NCI-H1436 treated with DMSO at 0.1 percent for 48 hours (cell line): ENCODE measurements around the gene USP20.

ENCODE experiments used
- DNase-seq: peaks from one replicate; lab custom pipeline; 2025; lab: John Stamatoyannopoulos, UW

USP20 gene

DNA sequence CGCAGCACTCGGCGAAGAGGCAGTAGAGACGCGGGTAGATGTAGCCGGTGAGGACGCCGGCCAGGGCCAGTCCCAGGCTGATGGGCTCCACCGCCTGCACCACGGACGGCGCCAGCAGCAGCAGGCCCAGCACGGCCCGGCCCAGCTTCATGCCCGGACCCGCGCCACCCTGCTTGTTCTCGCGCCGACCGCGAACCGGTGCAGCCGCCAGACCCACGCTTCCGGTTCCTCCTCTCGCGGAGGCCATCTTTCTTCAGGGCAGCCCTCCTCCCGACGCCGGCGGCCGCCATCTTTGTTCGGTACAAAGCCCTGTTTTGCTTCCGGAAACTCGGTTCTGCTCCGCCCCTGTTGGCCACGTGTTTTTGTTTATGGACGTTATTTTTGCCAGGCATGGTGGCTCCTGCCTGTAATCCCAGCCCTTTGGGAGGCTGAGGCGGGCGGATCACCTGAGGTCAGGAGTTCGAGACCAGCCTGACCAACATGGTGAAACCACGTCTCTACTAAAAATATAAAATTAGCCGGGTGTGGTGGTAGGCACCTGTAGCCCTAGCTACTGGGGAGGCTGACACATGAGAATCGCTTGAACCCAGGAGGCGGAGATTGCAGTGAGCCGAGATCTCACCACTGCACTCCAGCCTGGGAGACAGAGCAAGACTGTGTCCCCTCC, 11.2 kb upstream of the USP20 start, which contains the start of gene TOR1A:
Gene TOR1A, minus strand, starts transcription at position 202 of the 667 bp plus-strand sequence. Its CDS starts 51 bp downstream, at position 151.
- peak; percentile 66 for DNase-seq

DNA sequence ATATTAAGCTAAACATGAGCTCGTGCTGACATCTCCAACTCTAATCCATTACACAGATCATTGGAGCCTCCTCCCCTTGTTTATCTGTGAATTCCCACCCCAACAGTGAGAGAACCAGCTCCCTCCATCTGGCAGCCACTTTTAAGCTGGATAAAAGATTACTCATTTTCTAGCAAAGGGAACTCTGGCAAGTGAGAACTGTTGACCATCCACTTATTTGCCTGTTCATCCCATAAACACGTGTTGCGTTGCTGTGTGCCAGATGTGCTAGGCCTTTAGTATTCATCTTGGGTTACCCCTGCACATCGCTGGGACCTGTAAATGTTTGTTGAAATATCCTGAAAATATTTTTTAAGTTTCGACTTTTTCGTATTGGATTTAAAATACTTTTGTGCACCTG, 8.9 kb upstream of the USP20 start:
- DNase-seq, result no peak

DNA sequence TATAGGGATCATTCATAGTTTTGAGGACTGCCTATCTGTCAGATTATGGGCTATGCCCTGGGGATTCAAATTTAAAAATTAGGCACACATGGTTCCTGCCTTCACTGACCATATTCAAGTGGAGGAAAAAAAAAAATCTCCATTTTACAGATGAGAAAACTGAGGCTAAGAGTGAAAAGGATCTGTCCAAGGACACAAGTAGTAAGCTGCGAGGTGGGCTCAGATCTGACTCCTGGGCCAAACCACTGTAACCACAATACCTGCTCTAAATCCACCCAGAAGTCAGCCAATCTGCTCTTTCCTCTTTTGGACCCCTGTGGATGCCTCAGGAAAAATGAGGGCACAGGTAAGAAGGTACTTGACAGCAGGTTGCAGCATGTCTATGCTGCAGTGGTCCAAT, 8.5 kb upstream of the USP20 start:
- DNase-seq, result no peak

DNA sequence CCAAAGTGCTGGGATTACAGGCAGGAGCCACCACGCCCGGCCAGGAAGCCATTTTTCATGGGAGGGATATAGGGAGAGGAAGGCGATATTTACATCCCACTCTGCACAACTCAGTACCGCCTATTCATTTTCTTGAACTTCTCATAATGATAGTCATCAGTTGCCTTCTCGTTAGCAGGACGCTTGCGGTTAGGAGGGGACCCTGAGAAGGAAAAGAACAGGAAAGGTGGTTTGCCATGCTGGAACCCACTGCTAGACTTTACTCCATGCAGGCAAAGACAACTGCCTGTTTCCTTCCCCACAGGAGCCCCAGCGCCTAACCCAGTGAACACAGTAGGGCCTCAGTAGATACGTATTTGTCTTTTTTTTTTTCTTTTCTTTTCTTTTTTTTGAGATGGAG, 7.2 kb upstream of the USP20 start:
- no peak for DNase-seq

DNA sequence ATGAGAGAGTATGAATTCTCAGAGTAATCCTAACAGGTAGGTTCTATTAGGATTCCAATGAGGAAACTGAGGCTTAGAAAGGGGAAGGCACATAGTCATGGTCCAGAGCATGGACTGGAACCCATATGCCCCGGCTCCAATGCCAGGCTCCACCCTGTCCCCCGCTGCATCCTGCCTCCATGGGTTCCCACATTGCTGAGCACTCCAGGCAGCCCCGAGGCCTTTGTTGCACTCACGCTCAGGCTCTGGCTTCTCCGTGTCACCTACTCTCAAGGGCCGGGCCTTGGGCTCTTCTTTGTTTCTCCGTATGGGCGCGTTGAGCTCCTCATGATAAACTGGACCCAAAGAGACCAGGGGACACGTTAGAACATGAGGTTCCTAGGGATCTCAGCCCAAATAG, 6.3 kb upstream of the USP20 start:
- DNase-seq, result no peak

DNA sequence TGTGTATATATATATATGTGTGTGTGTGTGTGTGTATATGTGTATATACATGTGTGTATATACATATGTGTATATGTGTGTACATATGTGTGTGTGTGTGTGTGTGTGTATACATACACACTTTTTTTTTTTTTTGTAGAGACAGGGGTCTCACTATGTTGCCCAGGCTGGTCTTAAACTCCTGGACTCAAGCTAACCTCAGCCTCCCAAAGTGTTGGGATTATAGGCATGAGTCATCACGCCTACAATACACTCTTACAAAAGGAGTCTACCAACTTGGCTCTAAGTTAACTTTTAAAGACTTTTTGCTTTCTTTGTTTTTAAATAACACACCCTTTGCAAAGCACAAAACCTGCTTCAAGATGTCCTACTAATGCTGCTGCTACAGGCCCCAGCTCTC, 2.3 kb upstream of the USP20 start:
- no peak for DNase-seq

DNA sequence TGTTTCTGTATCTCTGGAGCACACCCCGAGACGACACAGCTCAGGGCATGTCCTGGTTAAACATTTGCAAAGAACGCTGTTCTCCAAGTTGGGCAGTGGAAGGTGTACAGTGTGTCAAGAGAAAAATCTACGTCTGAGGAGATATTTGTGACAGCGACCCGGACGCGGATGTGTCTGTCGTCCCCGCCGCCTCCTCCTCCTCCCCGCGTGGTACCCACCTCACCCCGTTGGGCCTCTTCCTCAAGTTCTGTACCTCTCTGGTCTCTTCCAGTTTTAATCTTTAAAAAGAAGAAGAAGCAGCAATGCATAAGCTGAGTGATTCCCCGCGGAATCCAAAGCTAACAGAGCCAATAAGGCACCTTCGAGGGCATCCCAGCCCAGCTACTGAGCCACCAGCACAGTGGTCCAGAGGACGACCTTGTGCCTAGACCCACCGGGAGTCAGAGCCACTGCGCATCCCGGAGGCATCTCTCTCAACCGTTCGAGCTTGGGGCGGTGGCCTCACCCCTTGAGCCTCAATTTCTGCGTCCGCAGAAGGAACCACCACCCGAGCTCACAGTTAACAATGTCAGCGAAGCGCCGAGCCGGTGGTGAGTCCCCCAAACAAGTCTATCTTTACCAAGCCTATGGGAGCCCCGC, 650 bp upstream of the USP20 start:
- no peak for DNase-seq

DNA sequence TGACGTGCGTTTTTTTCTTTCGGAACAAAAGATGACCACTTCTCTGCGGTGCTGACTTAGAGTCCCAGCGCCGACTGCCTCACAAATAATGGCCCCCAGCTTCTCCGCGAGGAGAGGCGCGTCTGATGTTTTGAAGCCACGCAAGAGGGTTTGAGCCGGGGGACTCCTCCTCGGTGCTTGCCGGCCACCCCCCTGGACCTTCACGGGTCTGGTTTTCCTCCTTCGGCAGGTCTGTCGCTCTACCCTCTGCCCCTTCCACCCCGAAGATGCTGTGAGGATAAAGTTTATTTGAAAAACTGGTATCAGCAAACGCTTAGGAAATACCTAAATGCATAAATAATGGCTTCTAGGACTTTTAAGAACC, 584 bp downstream of the USP20 start:
- DNase-seq, result no peak

DNA sequence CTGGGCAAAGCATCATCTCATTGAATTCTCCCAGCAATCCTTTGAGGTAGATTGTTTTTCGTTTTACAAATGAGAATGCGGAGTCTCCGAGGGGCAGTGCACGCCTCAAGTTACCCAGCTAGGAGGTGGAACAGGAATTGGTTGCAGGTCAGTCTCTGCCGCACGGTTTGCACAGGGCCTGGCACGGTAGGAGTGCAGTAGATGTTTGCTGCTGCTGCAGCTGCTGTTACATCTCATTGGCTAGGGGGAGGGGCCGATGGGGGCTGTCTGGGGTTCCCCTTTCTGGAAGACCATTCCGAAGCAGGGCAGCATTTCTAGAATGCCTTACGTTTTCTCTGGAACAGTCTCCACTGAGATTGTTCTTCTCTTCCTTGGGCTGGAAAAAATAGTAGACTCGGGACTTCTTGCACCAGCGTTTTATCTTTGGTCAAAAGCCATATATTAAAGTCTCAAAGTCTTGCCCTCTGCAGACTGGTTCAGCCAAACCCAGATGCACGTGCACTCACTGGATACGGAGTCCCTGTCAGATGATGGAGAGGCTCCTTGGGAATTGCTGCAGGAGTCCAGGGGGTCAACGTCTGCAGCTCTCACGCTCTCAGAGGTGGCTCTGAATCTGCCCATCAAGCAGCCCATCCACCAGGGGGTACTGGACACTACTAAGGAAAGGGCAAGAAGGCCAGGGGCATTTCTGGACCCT, 1.2 kb downstream of the USP20 start:
- no peak for DNase-seq

DNA sequence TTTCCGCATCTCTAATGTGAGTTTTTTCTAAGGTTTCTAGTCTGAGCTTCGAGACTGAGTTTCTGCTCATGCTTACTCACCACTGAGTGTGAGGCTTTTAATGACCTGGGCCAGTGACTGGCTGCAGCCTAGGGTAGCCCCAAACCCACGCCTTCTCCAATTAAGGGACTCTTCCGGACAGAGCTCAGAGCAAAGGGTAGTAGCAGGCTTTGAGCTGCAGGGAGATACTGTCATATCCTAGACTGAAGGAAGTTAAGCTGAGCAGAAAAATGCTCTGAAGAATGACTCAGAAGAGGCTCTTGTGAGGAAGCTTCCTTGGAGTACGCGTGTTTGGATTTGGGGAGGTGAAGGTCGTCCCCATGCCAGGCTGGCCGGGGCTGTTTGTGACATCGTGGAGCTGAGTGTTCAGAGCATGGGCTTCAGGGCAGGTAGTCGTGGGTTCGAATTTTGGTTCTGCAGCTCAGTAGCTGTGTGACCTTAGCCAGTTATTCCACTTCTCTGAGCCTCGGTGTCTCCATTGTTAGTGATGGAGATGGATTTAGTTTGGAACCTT, 3.5 kb downstream of the USP20 start:
- DNase-seq, result no peak

DNA sequence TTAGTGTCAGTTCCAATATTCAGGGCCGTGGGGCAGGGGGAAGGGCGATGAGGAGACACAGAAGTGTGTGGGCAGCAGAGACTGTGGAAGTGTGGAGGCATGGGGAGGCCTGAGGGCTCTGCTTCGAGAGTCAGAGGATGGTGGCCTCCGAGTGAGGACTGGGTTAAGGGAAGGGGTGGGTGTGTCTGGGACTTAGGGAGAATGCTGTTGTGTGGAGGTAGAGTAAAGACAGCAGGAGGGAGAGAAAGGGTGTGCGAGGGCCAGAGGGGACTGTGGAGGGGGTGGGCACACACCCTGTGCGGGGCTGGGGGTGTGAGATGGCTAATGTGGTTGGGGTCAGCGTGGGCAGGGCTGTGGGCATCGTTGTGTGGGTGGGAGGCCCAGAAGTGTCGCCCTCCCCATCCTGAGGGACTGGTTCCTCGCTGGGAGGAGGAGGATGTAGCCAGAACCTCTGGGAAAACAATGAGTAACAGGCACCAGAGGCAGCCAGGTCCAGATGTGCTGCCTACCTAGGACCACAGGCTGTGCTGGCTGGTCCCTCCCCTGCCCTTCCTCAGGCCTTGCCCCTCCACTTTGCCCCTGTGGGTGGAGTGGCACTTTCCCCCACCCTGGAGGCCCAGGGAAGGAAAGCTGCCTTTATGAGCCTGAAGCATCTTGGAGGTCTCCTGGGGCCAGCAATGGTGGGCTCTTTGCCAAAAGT, 4.2 kb downstream of the USP20 start:
- DNase-seq, result no peak

DNA sequence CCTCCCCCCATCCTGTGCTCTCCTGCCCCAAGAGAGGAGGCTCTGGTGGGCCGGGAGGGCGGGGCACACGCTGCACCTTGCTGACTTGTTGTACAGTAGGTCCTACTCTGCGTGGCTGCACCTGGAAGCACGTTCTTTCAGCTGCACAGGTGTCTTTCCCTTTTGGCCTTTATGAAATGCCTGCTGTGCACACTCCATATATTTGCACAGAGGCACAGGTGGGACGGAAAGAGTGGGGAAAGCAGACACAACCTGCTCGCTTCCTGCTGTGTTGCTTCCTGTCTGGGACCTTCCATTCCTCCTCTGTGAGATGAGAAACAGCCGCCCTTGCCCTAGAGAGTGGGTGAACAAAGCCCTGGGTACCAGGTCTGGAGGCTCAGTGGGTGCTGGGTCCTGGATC, 4.8 kb downstream of the USP20 start:
- no peak for DNase-seq

DNA sequence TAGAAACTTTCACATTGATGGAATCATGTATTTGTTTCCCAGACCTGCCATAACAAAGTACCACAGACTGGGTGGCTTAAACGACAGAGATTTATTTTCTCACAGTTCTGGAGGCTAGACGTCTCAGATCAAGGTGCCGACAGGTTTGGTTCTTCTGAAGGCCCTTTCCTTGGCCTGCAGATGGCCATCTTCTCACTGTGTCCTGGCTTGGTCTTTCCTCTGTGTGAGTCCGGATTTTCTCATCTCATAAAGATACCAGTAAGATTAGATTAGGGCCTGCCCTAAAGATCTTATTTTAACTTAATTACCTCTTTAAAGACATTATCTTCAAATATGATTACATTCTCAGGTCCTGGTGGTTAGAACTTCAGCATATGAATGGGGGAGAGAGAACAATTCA, 5.8 kb downstream of the USP20 start:
- no peak for DNase-seq

DNA sequence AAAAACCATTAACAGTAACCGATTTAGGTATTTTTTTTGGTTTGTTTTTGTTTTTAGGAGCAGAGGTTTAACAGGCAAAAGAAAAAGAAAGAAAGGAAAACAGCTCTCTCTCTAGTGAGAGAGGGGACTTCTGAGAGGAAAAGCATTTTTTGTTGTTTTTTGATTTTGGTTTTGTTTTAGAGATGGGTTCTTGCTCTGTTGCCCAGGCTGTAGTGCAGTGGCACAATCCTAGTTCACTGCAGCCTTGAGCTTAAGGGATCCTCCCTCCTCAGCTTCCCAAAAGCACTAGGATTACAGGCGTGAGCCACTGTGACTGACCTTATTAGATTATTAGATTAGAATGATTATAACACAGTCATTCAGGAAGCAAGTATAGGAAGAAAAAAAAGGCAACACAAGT, 10.1 kb downstream of the USP20 start:
- no peak for DNase-seq

DNA sequence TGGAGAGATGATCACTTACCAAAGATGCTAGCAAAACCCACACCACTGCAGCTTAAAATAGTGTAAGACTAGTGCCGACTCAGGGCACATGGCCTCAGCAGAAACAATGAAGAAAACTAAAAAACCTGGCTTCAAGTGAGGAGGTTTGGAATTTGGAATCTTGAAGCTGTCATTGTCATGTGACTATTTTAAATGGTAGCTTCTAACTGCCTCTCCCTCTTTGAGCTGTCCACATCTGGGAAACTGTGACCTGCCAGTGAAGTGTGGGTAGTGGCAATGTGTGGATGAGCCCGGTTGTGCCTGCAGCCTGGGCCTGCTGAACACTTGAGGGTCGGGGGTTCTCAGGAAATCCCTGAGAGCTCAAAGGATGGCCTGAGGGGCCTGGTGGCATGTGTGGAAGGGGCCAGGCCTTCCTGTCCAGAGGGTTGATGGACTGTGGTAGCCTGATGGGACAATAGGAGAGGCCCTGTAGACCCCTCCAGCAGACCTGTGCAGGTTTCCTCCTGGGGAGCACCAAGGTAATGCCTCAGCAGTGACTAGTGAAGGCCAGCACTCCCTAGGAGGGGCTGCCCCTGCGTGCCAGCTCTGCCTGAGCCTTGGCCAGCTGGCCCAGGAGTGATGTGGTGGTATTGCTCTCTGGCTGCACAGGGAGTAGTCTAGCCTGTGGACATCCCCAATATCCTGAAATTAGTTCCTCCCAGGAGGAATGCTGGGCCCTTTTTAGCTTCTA, 13.6 kb downstream of the USP20 start:
- DNase-seq, result no peak

DNA sequence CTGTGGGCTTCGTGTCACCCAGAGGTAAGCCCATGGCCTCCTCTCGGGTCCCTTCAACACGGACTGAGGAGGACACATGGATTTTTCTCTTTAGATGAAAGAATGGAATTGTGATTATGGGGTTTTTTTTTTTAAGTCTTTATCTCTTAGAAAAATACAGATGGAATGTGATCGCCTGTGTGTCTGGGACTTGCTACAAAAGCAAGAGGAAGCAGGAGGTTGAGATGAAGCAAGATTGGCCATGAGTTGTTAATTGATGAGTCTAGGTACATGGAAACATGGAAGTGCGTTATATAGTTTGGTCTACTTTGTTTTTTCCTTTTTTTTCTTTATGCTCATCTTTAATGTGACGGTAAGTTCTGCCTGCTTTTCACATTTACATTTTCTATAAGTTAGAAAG, 14.6 kb downstream of the USP20 start:
- no peak for DNase-seq

DNA sequence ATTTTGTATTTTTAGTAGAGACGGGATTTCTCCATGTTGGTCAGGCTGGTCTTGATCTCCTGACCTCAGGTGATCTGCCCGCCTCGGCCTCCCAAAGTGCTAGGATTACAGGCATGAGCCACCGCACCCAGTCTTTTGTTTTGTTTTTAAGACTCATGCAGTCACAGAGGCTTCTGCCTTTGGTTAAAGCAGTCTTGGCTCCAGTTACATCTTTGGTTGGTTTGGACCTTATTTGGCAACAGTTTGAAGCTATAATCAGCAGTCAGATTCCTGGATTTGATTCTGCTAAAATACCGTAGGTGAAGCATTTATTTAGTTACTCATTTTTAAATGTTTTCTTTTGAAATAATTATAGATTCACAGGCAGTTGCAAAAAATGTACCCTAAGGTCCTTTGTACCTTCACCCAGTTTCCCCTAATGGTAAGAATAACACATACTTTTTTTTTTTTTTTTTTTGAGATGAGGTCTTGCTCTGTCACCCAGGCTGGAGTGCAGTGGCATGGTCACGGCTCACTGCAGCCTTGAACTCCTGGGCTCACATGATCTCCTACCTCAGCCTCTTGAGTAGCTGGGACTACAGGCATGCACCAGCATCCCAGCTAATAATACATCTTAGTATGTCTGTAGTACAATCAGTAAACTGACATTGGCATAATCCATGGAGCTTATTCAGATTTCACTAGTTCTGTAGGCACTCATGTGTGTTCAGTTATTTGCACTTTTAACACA, 15.7 kb downstream of the USP20 start:
- DNase-seq, result no peak

DNA sequence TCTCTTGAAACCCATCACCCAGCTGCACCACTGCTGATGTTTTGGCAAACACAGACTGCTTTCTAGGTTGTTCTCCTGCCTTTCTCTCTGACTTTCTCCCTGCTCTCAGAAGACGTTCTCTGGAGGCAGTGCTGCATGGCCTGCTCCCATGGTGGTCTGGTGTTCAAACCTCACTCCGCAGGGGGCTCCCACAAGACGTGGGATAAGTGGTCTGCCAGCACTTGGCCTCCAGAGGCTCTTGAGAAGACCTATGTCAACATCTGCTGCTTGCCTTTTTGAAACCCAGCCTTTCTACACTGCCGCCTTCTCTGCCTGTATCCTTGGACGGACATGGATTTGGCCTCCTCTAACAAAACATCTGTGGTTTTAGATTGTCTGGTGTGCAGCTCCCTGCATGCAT, 16.6 kb downstream of the USP20 start:
- DNase-seq, result no peak

DNA sequence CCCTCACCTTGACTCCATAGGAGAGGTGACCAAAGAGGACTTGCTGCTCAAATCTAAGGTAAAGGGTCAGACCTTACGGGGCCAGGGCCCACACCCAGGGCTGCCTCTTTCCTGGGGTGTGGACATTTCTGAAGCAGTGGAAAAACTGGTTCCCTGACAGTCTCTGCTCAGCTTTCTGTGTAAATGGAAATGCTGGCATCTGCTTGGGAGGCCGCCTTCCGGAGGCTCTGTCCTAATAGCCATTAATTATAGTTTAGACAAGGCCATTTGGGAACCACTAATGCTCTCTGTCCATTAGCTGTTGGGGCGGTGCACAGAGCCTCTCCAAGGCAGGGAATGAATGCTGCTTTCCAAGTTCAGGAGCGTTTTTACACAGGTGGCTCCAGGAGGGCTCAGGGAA, 17.3 kb downstream of the USP20 start:
- no peak for DNase-seq

DNA sequence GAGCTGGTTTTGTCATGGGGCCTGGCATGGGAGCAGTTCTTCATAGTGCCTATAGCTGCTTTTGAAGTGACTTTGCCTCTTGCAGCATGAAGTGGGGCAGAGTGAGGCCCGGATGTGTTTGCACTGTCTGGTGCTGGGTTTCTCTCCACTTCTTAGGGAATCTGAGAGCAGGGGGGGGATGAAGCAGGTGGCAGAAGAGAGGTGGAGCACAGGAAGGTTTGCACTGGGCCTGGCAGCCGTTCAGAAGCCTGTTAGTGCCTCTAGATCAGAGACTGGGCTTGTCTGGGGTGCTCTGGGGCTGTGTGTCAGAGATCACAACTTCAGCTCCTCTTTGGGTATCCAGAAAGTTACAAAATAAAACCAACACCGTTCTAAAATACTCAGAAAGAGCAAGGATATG, 18.4 kb downstream of the USP20 start:
- DNase-seq, result no peak

DNA sequence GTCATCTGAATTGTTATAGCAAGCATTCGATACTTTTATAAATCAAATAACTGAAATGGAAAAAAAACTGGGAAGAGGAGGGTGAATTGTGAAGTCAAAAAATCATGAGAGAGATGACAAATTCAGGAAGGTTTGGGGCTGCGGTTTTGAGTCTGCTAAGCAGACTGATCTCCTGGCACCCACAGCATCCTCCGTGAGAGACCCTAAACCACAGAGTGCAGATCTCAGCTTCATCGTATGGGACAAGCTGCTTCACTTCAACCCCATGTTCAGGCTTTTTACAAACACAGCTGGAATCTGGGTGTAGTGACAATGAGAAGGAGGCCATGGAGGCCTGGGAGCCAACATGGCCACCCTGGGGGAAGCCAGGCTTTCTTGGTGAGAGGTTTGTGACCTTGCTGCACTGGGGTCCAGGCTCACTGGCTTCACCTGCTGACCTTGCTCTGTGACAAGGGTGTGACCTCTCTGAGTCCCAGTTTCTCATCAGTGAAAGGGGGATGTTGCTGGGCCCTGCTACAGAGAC, 19.4 kb downstream of the USP20 start:
- no peak for DNase-seq
